ENCODE results near the gene SETX.
"Not testable (repeated sequence)": the region's sequence is repeated elsewhere in the genome, so short reads cannot be mapped to it uniquely, and the experiment has no call there.

Gene SETX

GRCh38 chr9:132283863-132284262, 70.9 kb downstream of the SETX start:
- FAIRE-seq: no peak

GRCh38 chr9:132283165-132283564, 71.6 kb downstream of the SETX start:
- FAIRE-seq: no peak

GRCh38 chr9:132274861-132275260, 79.9 kb downstream of the SETX start:
- FAIRE-seq: no peak

- not testable (repeated sequence) for FAIRE-seq
Measured at GRCh38 chr9:132269704-132270516, 84.9 kb downstream of the SETX start.

- FAIRE-seq: no peak
Measured at GRCh38 chr9:132268725-132269352, 85.9 kb downstream of the SETX start.

GRCh38 chr9:132267660-132268059, 87.1 kb downstream of the SETX start:
- FAIRE-seq: no peak

- no peak for FAIRE-seq
Measured at GRCh38 chr9:132266017-132266416, 88.8 kb downstream of the SETX start.

GRCh38 chr9:132260846-132261245, 93.9 kb downstream of the SETX start:
- FAIRE-seq: no peak

- FAIRE-seq: no peak
Measured at GRCh38 chr9:132250324-132251262, 104.2 kb downstream of the SETX start.

- FAIRE-seq: no peak
Measured at GRCh38 chr9:132249690-132250089, 105.1 kb downstream of the SETX start.

- no peak for FAIRE-seq
Measured at GRCh38 chr9:132249123-132249522, 105.7 kb downstream of the SETX start.

GRCh38 chr9:132247942-132248341, 106.8 kb downstream of the SETX start:
- no peak for FAIRE-seq

GRCh38 chr9:132245465-132245864, 109.3 kb downstream of the SETX start:
- no peak for FAIRE-seq

- FAIRE-seq: no peak
Measured at GRCh38 chr9:132244582-132245455, 110.0 kb downstream of the SETX start.

- no peak for FAIRE-seq
Measured at GRCh38 chr9:132243156-132244074, 111.4 kb downstream of the SETX start.

GRCh38 chr9:132242621-132243155, 112.1 kb downstream of the SETX start:
- FAIRE-seq: no peak

GRCh38 chr9:132241840-132242620, 112.8 kb downstream of the SETX start:
- no peak for FAIRE-seq

- FAIRE-seq: no peak
Measured at GRCh38 chr9:132241483-132241839, 113.3 kb downstream of the SETX start.

- no peak for FAIRE-seq
Measured at GRCh38 chr9:132240841-132241482, 113.8 kb downstream of the SETX start.

Measured in islet of Langerhans (tissue), 1 donor.